ENCODE measurements around the gene GPR162.
"Not testable (repeated sequence)": the region's sequence is repeated elsewhere in the genome, so short reads cannot be mapped to it uniquely, and the experiment has no call there.

The GPR162 gene

GRCh38 chr12:6852651-6853354, 31.2 kb downstream of the GPR162 start:
- peak in 47 of 58 donors; percentile 8 to 84 (median 54) for DNase-seq

GRCh38 chr12:6853626-6854025, 32.0 kb downstream of the GPR162 start:
- DNase-seq = no peak

GRCh38 chr12:6854036-6854435, 32.4 kb downstream of the GPR162 start:
- no peak for DNase-seq

GRCh38 chr12:6855322-6855721, 33.7 kb downstream of the GPR162 start:
- DNase-seq = no peak

GRCh38 chr12:6858799-6859198, 37.2 kb downstream of the GPR162 start:
- DNase-seq = no peak

- no peak for DNase-seq
Measured at GRCh38 chr12:6860116-6860515, 38.5 kb downstream of the GPR162 start.

GRCh38 chr12:6860942-6861341, 39.3 kb downstream of the GPR162 start:
- DNase-seq = no peak

- DNase-seq = no peak
Measured at GRCh38 chr12:6861391-6861790, 39.8 kb downstream of the GPR162 start.

GRCh38 chr12:6863033-6863432, 41.4 kb downstream of the GPR162 start:
- no peak for DNase-seq

GRCh38 chr12:6863586-6864321, 42.1 kb downstream of the GPR162 start:
- DNase-seq = no peak

- DNase-seq = not testable (repeated sequence)
Measured at GRCh38 chr12:6865307-6865706, 43.7 kb downstream of the GPR162 start.

GRCh38 chr12:6866163-6866919, 44.7 kb downstream of the GPR162 start:
- DNase-seq = no peak

- DNase-seq = peak in 15 of 58 donors; percentile 22 to 81 (median 56)
Measured at GRCh38 chr12:6866920-6867412, 45.3 kb downstream of the GPR162 start.

- DNase-seq = peak in 57 of 58 donors; percentile 15 to 92 (median 80)
Measured at GRCh38 chr12:6867413-6868210, 46.0 kb downstream of the GPR162 start, which contains the start of gene TPI1. Gene TPI1, plus strand, starts transcription at chr12:6867531. Its CDS starts 36 bp downstream, at chr12:6867567.

GRCh38 chr12:6868211-6869048, 46.8 kb downstream of the GPR162 start:
- DNase-seq = peak in 7 of 58 donors; percentile 3 to 58 (median 17)

- peak in 53 of 58 donors; percentile 4 to 82 (median 49) for DNase-seq
Measured at GRCh38 chr12:6869049-6870021, 47.7 kb downstream of the GPR162 start.

GRCh38 chr12:6870304-6870703, 48.7 kb downstream of the GPR162 start:
- DNase-seq = not testable (repeated sequence)
